ENCODE measurements around the gene MAGOH.

The MAGOH gene

DNA sequence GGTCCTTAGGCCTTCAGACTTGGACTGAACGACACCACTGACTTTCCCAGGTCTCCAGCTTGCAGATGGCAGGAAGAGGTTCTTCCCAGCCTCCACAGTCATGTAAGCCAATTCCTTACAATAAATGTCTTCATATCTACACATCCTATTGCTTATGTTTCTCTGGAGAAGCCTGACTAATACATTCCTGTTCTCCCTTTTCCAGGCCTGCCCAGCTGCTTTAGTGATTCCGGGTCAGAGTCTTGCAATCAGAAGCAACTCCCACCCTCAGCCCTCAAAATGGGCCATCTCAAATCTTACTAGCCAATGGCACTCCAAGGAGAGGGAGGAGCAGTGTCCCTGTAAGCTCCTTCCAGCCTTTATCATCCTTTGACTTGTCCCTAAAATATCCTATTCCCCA is 58.1 kb downstream of the MAGOH start (continued):
- TF ChIP-seq, protein P1, sequence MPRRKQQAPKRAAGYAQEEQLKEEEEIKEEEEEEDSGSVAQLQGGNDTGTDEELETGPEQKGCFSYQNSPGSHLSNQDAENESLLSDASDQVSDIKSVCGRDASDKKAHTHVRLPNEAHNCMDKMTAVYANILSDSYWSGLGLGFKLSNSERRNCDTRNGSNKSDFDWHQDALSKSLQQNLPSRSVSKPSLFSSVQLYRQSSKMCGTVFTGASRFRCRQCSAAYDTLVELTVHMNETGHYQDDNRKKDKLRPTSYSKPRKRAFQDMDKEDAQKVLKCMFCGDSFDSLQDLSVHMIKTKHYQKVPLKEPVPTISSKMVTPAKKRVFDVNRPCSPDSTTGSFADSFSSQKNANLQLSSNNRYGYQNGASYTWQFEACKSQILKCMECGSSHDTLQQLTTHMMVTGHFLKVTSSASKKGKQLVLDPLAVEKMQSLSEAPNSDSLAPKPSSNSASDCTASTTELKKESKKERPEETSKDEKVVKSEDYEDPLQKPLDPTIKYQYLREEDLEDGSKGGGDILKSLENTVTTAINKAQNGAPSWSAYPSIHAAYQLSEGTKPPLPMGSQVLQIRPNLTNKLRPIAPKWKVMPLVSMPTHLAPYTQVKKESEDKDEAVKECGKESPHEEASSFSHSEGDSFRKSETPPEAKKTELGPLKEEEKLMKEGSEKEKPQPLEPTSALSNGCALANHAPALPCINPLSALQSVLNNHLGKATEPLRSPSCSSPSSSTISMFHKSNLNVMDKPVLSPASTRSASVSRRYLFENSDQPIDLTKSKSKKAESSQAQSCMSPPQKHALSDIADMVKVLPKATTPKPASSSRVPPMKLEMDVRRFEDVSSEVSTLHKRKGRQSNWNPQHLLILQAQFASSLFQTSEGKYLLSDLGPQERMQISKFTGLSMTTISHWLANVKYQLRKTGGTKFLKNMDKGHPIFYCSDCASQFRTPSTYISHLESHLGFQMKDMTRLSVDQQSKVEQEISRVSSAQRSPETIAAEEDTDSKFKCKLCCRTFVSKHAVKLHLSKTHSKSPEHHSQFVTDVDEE (CRISPR knock-in tag; IDR thresholded peaks at IDR 0.05), result no peak
- TF ChIP-seq TOX (CRISPR knock-in tag; IDR thresholded peaks at IDR 0.05; ENCODE audit: borderline replicate concordance), result no peak
- no peak for TF ChIP-seq ZNF8 (CRISPR knock-in tag; IDR thresholded peaks at IDR 0.05)
- TF ChIP-seq BACH2 (CRISPR knock-in tag; IDR thresholded peaks at IDR 0.05; ENCODE audit: borderline replicate concordance), result no peak
- TF ChIP-seq TCF4 (CRISPR knock-in tag; IDR thresholded peaks at IDR 0.05; ENCODE audit: borderline replicate concordance), result no peak
- TF ChIP-seq ARNTL (CRISPR knock-in tag; IDR thresholded peaks at IDR 0.05; ENCODE audit: borderline replicate concordance, low read depth), result no peak
- TF ChIP-seq SNAI2 (CRISPR knock-in tag; IDR thresholded peaks at IDR 0.05), result no peak
- no peak for TF ChIP-seq ISL1 (CRISPR knock-in tag; IDR thresholded peaks at IDR 0.05)
